OCI-LY3 (cell line): ENCODE measurements around the gene XRCC3.

ENCODE experiments used
- EZH2phosphoT487 ChIP-seq: fragments of 200-600 bp; shearing (Covaris generic); IDR thresholded peaks from 2 replicates; pipeline ENCODE4 v1.6.1; 2018; ENCODE audit warnings: antibody characterized with exemption, mixed run types, low read depth
- TF ChIP-seq, protein P1 (sequence below): fragments of 200-600, 300-600 bp; sonication (generic); IDR thresholded peaks from 2 replicates; pipeline ENCODE4 v1.5.1; 2014; ENCODE audit warnings: antibody characterized with exemption, low read length, low read depth

GRCh38 chr14:103741876-103742275 is 26.6 kb upstream of the XRCC3 start:
- TF ChIP-seq, protein P1, sequence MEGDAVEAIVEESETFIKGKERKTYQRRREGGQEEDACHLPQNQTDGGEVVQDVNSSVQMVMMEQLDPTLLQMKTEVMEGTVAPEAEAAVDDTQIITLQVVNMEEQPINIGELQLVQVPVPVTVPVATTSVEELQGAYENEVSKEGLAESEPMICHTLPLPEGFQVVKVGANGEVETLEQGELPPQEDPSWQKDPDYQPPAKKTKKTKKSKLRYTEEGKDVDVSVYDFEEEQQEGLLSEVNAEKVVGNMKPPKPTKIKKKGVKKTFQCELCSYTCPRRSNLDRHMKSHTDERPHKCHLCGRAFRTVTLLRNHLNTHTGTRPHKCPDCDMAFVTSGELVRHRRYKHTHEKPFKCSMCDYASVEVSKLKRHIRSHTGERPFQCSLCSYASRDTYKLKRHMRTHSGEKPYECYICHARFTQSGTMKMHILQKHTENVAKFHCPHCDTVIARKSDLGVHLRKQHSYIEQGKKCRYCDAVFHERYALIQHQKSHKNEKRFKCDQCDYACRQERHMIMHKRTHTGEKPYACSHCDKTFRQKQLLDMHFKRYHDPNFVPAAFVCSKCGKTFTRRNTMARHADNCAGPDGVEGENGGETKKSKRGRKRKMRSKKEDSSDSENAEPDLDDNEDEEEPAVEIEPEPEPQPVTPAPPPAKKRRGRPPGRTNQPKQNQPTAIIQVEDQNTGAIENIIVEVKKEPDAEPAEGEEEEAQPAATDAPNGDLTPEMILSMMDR: no peak
- TF ChIP-seq EZH2phosphoT487: no peak
